Choroid plexus epithelial cell (primary cell): Measurements from ENCODE around the gene PI3.

ENCODE experiments used
- DNase-seq: peaks from one replicate; pipeline ENCODE4 v3.0.0-alpha.2; 2010; ENCODE audit warnings: low read depth
- H3K4me3 ChIP-seq: 2 replicates; pipeline ENCODE4 v1.5.1; 2011; ENCODE audit warnings: low read depth, mild to moderate bottlenecking, control low read depth, low read length, moderate library complexity
- TF ChIP-seq, protein P1 (sequence below): conservative IDR thresholded peaks from 2 replicates; pipeline ENCODE4 v1.5.1; 2011; ENCODE audit warnings: low read depth, mild to moderate bottlenecking, control low read depth, inconsistent platforms, low read length, moderate library complexity

PI3 gene

DNA sequence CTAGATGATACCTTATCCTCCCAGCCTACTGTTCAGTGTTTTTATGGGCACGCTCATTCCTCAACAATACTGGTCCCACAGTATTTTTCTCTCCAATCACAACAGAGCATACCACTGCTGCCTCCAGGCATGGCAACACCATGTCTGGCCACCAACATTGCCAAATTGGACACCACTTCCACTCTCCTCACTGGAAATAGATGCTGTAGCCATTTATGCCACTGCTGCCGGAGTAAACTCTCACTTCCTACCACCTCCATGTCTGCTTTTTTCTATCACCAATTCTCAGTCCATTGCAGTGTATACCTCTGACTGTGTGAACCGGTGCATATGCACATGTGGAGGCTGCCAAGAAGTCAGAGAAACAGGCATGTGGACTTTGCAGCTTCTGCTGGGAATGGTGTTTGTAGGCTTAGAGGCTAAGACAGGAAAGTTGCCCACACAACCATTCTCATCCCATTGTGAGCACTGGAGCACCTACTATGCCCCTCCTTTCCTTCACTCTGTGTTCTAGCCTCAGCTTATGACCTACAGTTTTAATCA, 14.4 kb downstream of the PI3 start:
- no peak overlapping the region for H3K4me3 ChIP-seq
- no peak for DNase-seq
- TF ChIP-seq, protein P1, sequence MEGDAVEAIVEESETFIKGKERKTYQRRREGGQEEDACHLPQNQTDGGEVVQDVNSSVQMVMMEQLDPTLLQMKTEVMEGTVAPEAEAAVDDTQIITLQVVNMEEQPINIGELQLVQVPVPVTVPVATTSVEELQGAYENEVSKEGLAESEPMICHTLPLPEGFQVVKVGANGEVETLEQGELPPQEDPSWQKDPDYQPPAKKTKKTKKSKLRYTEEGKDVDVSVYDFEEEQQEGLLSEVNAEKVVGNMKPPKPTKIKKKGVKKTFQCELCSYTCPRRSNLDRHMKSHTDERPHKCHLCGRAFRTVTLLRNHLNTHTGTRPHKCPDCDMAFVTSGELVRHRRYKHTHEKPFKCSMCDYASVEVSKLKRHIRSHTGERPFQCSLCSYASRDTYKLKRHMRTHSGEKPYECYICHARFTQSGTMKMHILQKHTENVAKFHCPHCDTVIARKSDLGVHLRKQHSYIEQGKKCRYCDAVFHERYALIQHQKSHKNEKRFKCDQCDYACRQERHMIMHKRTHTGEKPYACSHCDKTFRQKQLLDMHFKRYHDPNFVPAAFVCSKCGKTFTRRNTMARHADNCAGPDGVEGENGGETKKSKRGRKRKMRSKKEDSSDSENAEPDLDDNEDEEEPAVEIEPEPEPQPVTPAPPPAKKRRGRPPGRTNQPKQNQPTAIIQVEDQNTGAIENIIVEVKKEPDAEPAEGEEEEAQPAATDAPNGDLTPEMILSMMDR = no peak

DNA sequence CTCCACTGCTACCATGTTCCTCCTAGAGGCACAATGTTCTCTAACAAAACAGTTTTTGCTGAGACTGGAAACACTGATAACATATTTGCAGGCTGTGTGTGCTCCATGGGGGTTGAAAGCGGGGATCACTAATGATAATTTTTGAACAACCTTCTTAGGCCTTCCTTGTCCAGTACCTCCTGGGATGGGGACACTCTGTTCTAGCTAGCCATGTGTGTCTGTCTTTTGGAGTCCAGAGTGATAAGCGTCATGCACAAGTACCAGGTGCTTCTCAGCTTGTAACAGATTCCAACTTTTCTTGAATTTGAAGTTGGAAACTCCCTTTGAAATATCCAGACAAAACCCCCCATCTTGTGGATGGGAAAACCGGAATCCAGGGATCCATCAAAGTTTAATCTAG, 15.2 kb downstream of the PI3 start:
- TF ChIP-seq, protein P1 = no peak
- H3K4me3 ChIP-seq = no peak overlapping the region
- no peak for DNase-seq

DNA sequence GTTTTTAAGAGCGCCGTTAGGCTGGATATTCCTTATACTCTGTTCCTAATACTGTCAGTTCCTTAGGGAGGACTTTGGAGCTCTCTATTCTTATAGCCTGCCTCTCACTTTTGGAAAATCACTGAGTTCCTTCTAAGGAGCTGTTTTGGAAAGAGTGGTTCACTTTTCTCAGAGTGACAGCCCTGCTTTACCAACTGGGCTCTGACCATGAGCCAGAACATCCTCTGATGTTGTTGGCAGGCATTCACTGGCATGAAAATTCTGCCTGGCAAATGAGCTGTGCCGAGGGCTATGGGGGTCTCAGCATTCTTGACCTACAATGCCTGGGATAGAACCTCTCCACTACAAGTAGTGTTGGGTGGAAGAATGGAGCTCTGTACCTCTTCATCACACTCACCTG, 17.2 kb downstream of the PI3 start:
- DNase-seq = no peak
- no peak overlapping the region for H3K4me3 ChIP-seq
- TF ChIP-seq, protein P1 = no peak

DNA sequence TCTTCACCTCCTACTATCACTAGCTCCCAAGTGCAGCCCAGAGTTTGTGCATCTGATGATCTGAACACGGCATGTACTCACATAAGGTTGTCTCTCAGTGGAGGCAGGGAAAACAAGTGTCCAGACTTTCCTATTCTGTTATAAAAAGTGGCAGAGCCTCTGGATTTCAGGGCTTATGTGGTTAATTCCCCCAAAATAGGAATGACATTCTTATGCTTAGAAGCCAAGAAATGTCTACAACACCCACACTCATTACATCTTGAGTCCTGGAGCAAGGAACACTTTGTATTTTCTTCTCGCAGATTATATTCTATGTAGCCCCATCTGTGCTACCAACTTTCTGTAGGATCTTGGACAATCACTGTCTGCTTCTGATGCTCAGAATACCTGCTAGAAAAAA, 18.6 kb downstream of the PI3 start:
- no peak overlapping the region for H3K4me3 ChIP-seq
- TF ChIP-seq, protein P1 = no peak
- no peak for DNase-seq

DNA sequence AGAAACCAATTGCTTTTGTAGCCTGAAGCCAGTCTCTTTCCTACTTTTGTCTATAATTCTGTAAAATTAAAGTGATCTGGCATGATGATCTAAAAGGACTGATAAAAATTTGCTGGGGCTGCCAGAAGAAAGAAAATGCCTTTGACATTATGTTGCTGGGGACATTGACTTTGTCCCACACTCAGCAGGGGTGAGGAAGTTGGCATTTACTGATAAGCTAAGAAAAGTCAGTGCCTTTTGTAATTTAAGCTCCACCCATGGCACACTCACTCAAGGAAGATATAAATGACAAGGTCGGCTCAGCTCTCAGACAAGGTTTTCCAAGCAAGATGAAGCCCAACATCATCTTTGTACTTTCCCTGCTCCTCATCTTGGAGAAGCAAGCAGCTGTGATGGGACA, 32.0 kb downstream of the PI3 start, which contains the start of gene SEMG1:
Gene SEMG1, plus strand, starts transcription at position 309 of the 400 bp plus-strand sequence. Its CDS starts 21 bp downstream, at position 330.
- TF ChIP-seq, protein P1 = no peak
- no peak for DNase-seq

DNA sequence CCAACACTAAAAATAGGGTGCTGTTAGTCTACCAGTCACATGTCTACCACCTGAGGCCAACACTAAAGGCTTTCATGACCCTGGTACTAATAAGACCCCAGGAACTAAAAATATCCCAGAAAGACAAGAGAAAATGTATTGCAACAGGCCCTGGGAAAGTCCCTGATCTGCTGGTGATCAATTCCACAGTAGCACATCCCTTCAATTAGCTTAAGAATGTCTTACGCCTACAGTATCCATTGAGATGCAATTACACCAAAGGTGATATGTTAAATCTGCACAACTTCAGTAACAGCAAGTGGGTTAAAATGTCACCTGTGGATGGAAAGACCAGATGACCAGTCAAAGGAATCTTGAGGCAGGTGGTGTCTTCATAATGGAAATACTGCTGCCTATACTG, 35.2 kb downstream of the PI3 start:
- no peak for DNase-seq
- H3K4me3 ChIP-seq = no peak overlapping the region
- TF ChIP-seq, protein P1 = no peak

More for the DNA sequence above, 32.0 kb downstream of the PI3 start, which contains the start of gene SEMG1:
- no peak within 1 kb of the TSS for H3K4me3 ChIP-seq
